ENCODE measurements around the gene BAG5. TPM values are rescaled to one million over a fixed set of nuclear protein-coding genes. Genes with fewer than 3 reads are reported as not detected.

Gene BAG5
- total RNA-seq, 1 donor from 2014 or later = 29.8 TPM

GRCh38 chr14:103563226-103563620 is 766 bp upstream of the BAG5 start:
- H3K27ac ChIP-seq = peak overlapping the region; percentile 98
- peaks cover 61% of the 10 kb centered on the region for H3K4me1 ChIP-seq
- DNase-seq (no peak), ATAC-seq (no peak)
- peaks cover 32% of the 10 kb centered on the region for H3K36me3 ChIP-seq
- no peaks in the 10 kb centered on the region for H3K9me3 ChIP-seq
- intact Hi-C loops (cut with DNase I) = no loop called here
- no peaks in the 10 kb centered on the region for H3K27me3 ChIP-seq (ENCODE audit: low read depth)
- no peak for TF ChIP-seq CTCF (IDR thresholded peaks at IDR 0.05)
- peak overlapping the region; percentile 98 for H3K4me3 ChIP-seq

DNA sequence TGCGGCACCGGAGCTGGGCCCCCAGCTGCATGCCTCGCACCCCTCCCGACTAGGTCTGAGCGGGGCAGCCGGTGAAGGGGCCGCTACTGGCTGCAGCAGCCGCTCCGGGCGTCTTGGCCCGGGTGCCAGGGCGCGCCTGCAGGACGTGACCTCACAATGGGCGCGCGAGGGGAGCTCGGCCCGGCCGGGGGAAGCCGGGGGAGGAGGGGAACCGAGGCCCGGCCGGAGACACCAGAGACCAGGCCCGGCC is 353 bp downstream of the BAG5 start:
- Histone ChIP-seq H3K27me3 (ENCODE audit: low read depth) (no peaks in the 10 kb centered on the region), H3K36me3 (peaks cover 43% of the 10 kb centered on the region), H3K4me3 (peak overlapping the region; percentile 98), H3K4me1 (peaks cover 66% of the 10 kb centered on the region), H3K27ac (peak overlapping the region; percentile 98), H3K9me3 (no peaks in the 10 kb centered on the region)
- DNase-seq (no peak), ATAC-seq (peak in 1 of 2 donors; percentile 81)
- intact Hi-C loops (cut with DNase I) = no loop called here
- no peak for TF ChIP-seq CTCF (IDR thresholded peaks at IDR 0.05)

- H3K9me3 ChIP-seq = no peaks in the 10 kb centered on the region
- ATAC-seq (peak; percentile 47 to 49), DNase-seq (peak; percentile 53)
- peaks cover 72% of the 10 kb centered on the region for H3K4me1 ChIP-seq
- H3K4me3 ChIP-seq = peak overlapping the region; percentile 98
- peaks cover 44% of the 10 kb centered on the region for H3K36me3 ChIP-seq
- H3K27me3 ChIP-seq (ENCODE audit: low read depth) = no peaks in the 10 kb centered on the region
- peak overlapping the region; percentile 98 for H3K27ac ChIP-seq
- no peak for TF ChIP-seq CTCF (IDR thresholded peaks at IDR 0.05)
- intact Hi-C loops (cut with DNase I) = no loop called here
Observed at GRCh38 chr14:103561381-103562178, 877 bp downstream of the BAG5 start.

GRCh38 chr14:103560691-103561090 is 1.8 kb downstream of the BAG5 start:
- TF ChIP-seq CTCF (IDR thresholded peaks at IDR 0.05) = no peak
- no peak overlapping the region for H3K27ac ChIP-seq
- intact Hi-C loops (cut with DNase I) = no loop called here
- H3K4me3 ChIP-seq = peak overlapping the region; percentile 98
- ATAC-seq = no peak
- H3K27me3 ChIP-seq (ENCODE audit: low read depth) = no peaks in the 10 kb centered on the region
- H3K9me3 ChIP-seq = no peaks in the 10 kb centered on the region
- peaks cover 72% of the 10 kb centered on the region for H3K4me1 ChIP-seq
- peaks cover 41% of the 10 kb centered on the region for H3K36me3 ChIP-seq
- DNase-seq = no peak

DNA sequence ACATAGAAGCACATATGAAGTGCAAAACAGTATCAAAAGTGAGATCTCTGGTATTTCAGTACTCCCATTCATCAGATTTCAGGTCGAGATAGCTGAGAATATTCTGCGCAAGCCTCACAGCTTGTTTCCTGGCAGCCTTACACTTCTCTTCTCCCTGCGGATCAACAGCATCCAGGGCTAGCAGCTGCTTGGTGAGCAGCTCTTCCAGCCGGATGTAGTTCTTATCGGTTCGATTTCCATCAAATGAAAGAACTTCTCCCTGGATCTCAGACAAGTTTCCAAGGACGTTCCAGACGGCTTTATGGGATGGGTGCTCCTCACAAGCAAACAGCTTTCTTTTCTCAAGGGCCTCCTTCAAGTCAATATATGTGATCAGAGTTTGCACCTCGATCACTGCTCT is 2.7 kb downstream of the BAG5 start:
- no peak for TF ChIP-seq CTCF (IDR thresholded peaks at IDR 0.05)
- DNase-seq (no peak), ATAC-seq (no peak)
- Histone ChIP-seq H3K4me1 (peaks cover 68% of the 10 kb centered on the region), H3K9me3 (no peaks in the 10 kb centered on the region), H3K4me3 (no peak overlapping the region), H3K27me3 (ENCODE audit: low read depth) (no peaks in the 10 kb centered on the region), H3K27ac (no peak overlapping the region), H3K36me3 (peaks cover 42% of the 10 kb centered on the region)
- intact Hi-C loops (cut with DNase I) = no loop called here

All from lower lobe of right lung (tissue), 2 donors.